ENCODE results near the gene GRID1. TPM values are rescaled to one million over a fixed set of nuclear protein-coding genes. Genes with fewer than 3 reads are reported as not detected.

GRID1 gene
- total RNA-seq, 2 donors from 2014 or later = 0.37 to 0.67 TPM

DNA sequence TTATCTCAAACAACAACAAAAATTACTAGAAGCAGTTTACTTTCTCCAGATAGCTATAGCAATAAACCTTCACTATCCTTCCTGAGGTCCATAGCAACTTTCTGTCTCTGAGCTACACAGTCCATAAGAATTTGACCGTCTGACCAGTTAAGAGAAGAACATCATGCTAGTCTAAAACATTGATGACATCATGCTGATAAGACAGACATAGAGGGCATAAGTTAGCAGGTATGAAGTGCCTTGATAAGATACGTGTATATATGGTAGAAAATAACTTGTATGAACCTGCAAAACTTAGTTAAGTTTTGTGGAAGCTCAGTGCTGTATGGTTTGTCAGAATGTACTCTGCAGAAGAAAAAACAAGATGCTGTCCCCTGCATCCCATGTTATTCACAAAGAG lies 353.0 kb downstream of the GRID1 start:
- TF ChIP-seq, protein P1, sequence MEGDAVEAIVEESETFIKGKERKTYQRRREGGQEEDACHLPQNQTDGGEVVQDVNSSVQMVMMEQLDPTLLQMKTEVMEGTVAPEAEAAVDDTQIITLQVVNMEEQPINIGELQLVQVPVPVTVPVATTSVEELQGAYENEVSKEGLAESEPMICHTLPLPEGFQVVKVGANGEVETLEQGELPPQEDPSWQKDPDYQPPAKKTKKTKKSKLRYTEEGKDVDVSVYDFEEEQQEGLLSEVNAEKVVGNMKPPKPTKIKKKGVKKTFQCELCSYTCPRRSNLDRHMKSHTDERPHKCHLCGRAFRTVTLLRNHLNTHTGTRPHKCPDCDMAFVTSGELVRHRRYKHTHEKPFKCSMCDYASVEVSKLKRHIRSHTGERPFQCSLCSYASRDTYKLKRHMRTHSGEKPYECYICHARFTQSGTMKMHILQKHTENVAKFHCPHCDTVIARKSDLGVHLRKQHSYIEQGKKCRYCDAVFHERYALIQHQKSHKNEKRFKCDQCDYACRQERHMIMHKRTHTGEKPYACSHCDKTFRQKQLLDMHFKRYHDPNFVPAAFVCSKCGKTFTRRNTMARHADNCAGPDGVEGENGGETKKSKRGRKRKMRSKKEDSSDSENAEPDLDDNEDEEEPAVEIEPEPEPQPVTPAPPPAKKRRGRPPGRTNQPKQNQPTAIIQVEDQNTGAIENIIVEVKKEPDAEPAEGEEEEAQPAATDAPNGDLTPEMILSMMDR (IDR thresholded peaks at IDR 0.05) = no peak
- H3K36me3 ChIP-seq = no peaks in the 10 kb centered on the region
- no peaks in the 10 kb centered on the region for H3K9me3 ChIP-seq
- peaks cover 0 to 8% of the 10 kb centered on the region in 2 donors for H3K4me1 ChIP-seq
- no peaks in the 10 kb centered on the region for H3K27me3 ChIP-seq
- no peak for DNase-seq (ENCODE audit: low spot score)
- no peak overlapping the region for H3K4me3 ChIP-seq
- no peak overlapping the region for H3K27ac ChIP-seq

DNA sequence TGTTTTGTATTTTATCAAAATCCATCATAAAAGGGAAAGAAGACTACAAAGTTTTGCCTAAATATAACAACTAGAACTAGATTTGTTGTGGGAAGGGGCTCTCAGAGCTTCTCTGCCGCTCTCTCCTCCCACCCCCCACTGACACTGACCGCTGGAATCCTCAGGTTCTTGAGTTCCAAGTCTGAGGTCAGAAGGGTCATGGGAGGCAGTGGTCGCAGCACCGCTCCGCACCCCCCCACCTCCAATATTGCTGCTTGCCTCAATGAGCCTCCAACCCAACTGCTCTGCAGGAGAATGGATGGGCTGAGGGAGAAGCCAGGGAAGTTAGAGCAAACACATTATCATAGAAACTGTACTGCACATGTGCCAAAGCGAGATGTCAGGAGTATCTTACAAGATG lies 359.4 kb downstream of the GRID1 start:
- no peak for DNase-seq (ENCODE audit: low spot score)

DNA sequence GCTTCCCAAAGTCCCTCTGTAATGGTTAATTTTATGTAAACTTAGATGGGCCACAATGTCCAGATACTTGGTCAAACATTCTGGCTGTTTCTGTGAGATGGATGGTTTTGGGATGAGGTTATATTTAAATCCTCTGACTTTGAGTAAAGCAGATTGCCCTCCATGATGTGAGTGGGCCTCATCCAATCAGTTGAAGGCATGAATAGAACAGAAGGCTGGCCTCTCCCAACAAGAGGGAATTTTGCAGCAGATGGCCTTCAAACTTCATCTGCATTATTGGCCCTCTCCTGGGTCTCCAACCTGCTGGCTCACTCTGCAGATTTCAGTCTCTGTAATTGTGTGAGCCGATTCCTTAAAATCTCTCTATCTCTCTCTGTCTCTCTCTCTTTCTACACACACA lies 362.3 kb downstream of the GRID1 start:
- TF ChIP-seq, protein P1 (IDR thresholded peaks at IDR 0.05) = no peak
- Histone ChIP-seq H3K9me3 (no peaks in the 10 kb centered on the region), H3K36me3 (no peaks in the 10 kb centered on the region), H3K4me1 (no peaks in the 10 kb centered on the region), H3K4me3 (no peak overlapping the region), H3K27me3 (no peaks in the 10 kb centered on the region), H3K27ac (no peak overlapping the region)
- no peak for DNase-seq (ENCODE audit: low spot score)

More for the DNA sequence above, 359.4 kb downstream of the GRID1 start:
- H3K9me3 ChIP-seq = no peaks in the 10 kb centered on the region
- H3K4me3 ChIP-seq = no peak overlapping the region
- H3K27ac ChIP-seq = no peak overlapping the region
- TF ChIP-seq, protein P1 (IDR thresholded peaks at IDR 0.05) = no peak
- no peaks in the 10 kb centered on the region for H3K4me1 ChIP-seq
- H3K36me3 ChIP-seq = no peaks in the 10 kb centered on the region
- no peaks in the 10 kb centered on the region for H3K27me3 ChIP-seq

DNA sequence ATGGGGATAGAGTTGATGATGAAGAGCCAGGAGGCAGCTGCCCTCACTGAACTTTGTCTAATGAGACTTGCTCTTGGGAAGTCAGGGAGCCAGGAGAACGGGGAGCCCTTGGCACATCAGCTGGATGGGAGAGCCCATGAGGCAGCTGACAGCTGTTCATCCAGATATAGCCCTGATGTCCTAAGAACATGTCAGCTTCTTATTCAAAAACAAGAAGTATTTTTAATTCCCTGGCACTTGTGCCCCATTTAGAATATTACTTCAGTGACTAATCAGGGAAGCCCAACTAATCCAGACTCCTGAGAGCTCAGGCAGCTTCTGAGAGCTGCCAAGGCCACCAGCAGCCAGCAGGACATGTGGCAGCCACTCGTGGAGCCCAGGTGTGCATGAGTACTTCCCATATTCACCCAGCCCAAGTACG lies 363.4 kb downstream of the GRID1 start:
- peak overlapping the region in 1 of 2 donors; percentile 37 for H3K27ac ChIP-seq

GRCh38 chr10:86001521-86001920 lies 365.1 kb downstream of the GRID1 start:
- TF ChIP-seq, protein P1 (IDR thresholded peaks at IDR 0.05) = no peak
- Histone ChIP-seq H3K27ac (no peak overlapping the region), H3K4me3 (no peak overlapping the region), H3K4me1 (no peaks in the 10 kb centered on the region), H3K27me3 (no peaks in the 10 kb centered on the region), H3K36me3 (no peaks in the 10 kb centered on the region), H3K9me3 (no peaks in the 10 kb centered on the region)
- no peak for DNase-seq (ENCODE audit: low spot score)

More for the DNA sequence above, 363.4 kb downstream of the GRID1 start:
- H3K27me3 ChIP-seq = no peaks in the 10 kb centered on the region
- no peaks in the 10 kb centered on the region for H3K4me1 ChIP-seq
- H3K4me3 ChIP-seq = no peak overlapping the region
- no peaks in the 10 kb centered on the region for H3K9me3 ChIP-seq
- no peak for DNase-seq (ENCODE audit: low spot score)
- TF ChIP-seq, protein P1 (IDR thresholded peaks at IDR 0.05) = no peak
- H3K36me3 ChIP-seq = no peaks in the 10 kb centered on the region

DNA sequence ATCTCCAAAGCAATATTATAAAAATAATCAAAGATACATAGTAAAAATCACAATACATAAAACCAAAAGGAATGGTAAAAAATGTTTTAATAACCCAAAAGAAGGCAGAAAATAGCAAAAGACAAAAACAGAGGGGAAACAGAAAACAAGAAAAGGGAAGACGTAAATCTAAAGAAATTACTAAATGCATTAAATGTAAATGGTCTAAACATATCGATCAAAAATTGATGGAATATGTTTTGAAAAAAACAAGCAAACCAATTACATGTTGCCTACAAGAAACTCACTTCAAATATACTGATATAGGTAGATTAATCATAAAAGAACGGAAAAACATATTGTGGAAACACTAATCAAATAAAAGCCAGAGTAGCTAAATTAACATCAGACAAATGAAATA lies 369.1 kb downstream of the GRID1 start:
- Histone ChIP-seq H3K4me3 (no peak overlapping the region), H3K9me3 (no peaks in the 10 kb centered on the region), H3K27ac (no peak overlapping the region), H3K27me3 (no peaks in the 10 kb centered on the region), H3K36me3 (no peaks in the 10 kb centered on the region), H3K4me1 (no peaks in the 10 kb centered on the region)
- DNase-seq (ENCODE audit: low spot score) = no peak
- TF ChIP-seq, protein P1 (IDR thresholded peaks at IDR 0.05) = no peak
